GM13976 (cell line): ENCODE data around the gene RNF121.

ENCODE experiments used
- DNase-seq: peaks from one replicate; pipeline ENCODE4 v3.0.0; 2012; ENCODE audit warnings: low spot score
- CTCF ChIP-seq: IDR thresholded peaks from 2 replicates; pipeline ENCODE4 v1.5.1; 2012; ENCODE audit warnings: borderline replicate concordance, mild to moderate bottlenecking; ENCODE audit not compliant: insufficient read depth; ENCODE audit errors: extremely low read depth, missing control alignments, control extremely low read depth
- in situ Hi-C: fragments of 300-500 bp; cut with MboI; formaldehyde crosslinking; loops from one replicate; pipeline ENCODE4 v1.12.0; 2022; ENCODE audit warnings: low sequenced_read_pairs, mixed read lengths, inconsistent platforms; ENCODE audit not compliant: unreplicated experiment

The RNF121 gene

DNA sequence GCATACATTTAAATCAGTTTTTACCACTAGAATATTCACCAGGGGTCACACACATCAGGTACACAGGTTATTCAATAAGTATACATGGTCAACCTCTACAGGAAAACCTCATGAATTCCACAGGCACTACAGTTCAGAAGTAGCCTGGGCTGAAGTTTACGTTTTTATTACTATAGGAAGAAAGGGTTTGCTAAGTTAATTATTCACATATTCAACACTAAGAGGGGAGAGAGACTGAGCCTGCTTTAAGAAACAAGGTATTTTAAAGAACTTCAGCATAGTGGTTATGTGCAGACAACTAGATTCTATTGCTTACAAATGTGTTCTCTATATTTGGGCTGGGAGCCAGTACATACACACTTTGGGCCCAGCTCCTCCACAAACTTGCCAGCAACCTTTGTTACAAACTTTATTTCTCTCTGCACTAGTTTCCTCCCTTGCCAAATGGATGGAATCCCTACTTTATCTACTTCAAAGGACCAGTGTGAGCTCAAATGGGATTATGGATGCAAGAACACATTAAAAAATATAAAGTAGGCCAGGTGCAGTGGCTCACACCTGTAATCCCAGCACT lies 101.7 kb downstream of the RNF121 start:
- no peak for DNase-seq
- no peak for TF ChIP-seq CTCF
- in situ Hi-C loops = no loop called here

DNA sequence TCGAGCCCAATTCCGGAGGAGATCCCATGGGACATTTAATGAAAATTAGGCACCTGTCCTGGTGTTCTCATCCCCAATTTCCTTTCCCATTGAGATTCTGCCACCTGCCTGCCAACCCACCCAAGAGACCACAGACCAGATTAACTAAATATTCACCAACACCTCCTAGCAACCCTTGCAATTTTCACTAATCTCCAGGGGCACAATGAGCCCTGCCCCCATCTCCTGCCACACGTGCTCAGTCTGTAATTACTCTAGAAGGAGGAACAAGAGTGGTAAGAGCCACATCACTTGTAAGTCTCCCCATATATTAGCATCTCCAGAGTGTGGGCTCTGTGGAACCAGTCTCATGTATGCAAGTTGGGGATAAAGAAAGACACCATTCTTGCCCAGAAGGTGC lies 107.8 kb downstream of the RNF121 start:
- DNase-seq = no peak
- in situ Hi-C loops = no loop called here

DNA sequence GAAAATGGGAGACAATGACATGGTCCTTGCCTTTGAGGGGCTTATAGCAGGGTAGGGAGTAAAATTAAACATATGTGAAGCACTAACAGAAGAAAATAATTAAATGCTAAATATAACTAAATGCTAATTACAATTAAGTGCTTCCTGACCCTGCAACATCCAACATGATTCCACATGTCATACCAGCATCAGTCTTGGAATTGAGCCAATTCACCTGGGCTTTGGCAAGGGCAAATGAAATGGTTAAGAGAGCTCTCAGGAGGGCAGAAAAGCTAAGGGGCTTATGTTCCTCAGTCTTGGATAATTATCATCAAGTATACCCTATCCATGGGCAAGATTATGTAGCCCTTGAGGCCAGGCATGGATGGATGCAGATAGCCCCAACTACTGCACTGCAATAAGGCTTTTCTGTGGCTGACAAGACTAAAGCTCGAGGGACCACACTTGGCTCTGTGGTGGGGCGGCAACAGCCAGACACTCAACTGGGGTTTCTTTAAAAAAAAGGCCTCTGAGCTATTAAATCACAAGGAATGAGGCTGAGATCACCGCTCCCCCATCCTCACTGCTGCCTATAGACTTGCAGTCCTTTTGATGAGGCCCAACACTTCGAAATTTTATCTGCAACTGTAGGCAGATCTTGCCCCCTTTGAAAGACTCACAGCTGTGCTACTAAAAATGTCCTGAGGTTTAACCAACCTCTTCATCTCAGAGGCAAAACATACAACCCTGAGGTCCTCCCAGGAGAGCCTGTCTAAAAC lies 108.9 kb downstream of the RNF121 start:
- no peak for TF ChIP-seq CTCF
- in situ Hi-C loops = no loop called here
- peak; percentile 38 for DNase-seq

More for the DNA sequence above, 107.8 kb downstream of the RNF121 start:
- no peak for TF ChIP-seq CTCF

DNA sequence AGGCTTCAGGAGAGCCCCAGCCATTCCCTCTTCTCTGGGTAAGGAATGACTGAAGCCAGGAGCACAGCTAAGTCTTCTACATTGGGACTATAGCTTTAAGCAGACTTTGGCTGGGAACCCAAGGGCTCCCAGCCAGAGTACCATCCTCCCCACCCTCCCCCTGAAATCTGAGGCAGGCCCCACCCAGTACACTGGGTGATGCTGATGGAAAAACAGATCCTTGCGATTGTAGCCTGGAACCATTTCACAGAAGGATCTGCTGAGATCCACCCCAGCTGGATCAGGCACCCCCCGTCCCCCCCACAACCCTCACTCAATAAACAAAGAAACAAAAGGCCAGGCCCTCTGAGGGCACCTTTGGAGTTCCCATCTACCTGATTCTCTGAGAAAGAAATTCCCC lies 109.6 kb downstream of the RNF121 start:
- TF ChIP-seq CTCF = no peak
- DNase-seq = no peak
- in situ Hi-C loops = no loop called here

GRCh38 chr11:72039031-72039855 lies 110.4 kb downstream of the RNF121 start:
- in situ Hi-C loops = no loop called here
- no peak for DNase-seq
- no peak for TF ChIP-seq CTCF

DNA sequence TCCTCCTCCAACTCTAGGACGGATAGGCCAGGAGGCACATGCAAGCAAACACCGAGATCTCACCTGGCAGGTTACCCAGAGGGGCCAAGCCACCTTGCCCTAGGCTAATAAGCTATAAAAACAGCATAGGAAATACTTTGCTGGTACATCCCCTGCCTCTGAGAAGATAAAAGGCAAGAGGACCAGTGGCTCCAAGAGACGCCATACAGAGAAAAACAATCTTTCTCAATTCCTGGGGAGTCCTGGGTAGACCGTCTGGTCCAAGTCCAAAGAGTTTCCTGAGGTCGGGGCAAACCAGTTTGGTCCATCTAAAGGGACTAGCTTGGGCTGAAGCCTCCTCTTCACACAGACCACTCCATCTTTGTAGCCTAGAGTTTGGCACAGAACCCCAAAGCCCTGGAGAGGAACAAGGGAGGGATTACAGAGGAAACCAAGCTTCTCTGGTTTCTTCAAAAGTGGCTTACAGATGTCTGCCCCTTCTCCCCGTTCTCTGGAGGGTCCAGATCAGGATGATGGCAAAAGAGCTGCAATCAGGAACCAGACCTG lies 111.1 kb downstream of the RNF121 start:
- no peak for TF ChIP-seq CTCF
- in situ Hi-C loops = no loop called here
- DNase-seq = no peak
